GM15510 (cell line): ENCODE measurements around the gene GRK3.

Source experiments
- POLR2A ChIP-seq: IDR thresholded peaks from 3 replicates; pipeline ENCODE4 v1.6.1; 2011; ENCODE audit warnings: borderline replicate concordance; ENCODE audit not compliant: insufficient read length; ENCODE audit errors: extremely low read depth

GRK3 gene

DNA sequence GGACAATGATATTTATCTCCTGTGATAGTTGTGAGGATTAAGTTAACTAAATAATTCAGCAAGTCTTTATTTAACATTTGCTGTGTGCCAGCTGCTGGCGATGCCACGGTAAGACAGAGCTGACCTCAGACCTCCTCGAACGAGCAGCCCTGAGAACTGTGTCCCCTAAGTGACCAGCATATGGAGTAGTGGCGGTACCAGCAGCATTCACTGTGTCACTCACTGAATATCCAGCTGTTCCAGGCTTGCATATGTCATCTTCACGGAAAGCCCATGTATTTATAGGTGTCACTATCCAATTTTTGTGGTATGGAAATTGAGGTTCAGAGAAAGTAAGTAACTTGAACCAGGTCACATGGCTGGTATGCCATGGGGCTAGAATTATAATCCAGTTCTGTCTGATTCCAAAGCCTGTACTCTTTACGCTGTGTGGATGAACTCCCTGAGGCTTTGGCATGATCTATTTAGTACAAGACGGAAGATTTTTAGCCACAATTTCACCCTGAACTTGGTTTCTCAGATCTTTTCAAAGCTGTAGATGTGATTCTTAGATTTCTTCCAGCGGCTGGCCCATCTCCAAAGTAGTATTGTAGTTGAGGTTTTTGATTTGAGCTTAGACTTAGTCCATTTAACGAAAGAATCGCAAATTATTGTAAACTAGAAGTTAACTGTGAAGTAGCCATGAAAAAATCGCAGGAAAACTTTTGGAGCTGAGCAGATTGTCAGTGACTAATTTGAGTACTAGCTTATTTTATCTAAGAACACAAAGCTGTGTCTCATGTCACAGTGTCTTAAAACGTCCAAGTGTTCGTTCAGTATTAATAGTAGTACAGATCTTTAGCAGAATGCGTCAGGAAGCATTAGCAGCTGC lies 128.2 kb downstream of the GRK3 start:
- no peak for TF ChIP-seq POLR2A

DNA sequence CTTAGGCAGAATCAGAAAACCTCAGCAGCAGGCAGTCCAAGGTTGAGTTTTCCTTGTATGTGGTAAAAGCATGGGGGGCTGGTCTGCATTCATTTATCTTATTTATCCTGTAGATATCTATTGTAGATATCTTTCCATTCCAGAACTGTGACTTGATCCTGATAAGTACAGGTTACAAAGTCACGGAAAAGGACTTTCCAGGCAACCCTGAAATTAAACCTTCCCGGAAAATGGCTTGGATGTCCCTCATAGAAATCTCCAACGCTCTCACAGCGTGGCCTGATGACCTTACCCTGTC lies 128.7 kb downstream of the GRK3 start:
- TF ChIP-seq POLR2A: no peak

DNA sequence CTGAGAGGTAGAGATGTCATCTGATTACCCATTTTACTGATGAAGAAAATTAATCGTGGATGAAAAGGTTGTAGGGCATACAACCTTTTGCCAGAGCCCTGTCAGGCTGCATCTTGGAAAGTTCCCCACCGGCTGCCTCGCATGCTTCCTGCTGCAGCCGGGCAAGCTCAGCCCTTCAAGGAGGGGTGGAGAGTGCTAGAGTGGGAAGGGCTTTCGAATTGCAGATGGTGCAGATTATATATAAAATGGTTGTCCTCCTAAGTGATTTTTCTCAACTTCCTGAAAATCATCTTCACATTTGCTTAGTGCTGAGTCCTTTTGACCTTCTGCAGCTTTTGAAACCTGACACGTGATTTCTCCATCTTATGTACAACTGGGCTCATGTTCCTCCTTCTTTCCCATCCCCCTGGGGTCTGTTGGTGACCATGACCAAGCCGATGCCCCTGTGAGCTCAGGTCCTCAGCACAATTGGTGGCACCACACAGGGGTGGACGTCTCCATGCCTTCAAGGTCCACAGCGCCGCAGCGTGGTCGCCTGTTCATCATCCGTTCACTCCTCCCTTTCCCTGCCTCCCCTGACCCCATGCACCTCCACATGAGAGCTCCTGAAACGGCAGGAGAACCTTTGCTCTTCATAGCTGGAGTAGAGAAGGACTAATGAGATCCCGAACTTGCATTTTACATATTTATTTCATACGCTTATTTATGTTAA lies 129.9 kb downstream of the GRK3 start:
- no peak for TF ChIP-seq POLR2A

DNA sequence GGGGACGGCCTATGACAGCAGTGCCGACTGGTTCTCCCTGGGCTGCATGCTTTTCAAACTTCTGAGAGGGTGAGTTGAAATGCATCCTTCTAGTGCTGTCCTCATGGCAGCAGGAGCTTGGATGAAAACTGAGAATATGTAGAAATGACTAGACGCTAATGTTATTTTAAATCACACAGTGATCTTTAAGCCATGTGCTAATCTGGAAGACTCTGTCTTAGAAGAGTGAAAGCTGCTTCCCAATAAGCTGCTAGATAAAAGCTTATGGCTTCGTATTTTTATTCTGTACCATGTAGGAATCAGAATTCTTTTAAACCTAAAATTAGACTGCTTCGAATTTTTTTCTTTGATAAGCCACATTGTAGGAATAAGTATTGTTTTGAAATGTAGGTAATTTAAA lies 130.7 kb downstream of the GRK3 start:
- no peak for TF ChIP-seq POLR2A

DNA sequence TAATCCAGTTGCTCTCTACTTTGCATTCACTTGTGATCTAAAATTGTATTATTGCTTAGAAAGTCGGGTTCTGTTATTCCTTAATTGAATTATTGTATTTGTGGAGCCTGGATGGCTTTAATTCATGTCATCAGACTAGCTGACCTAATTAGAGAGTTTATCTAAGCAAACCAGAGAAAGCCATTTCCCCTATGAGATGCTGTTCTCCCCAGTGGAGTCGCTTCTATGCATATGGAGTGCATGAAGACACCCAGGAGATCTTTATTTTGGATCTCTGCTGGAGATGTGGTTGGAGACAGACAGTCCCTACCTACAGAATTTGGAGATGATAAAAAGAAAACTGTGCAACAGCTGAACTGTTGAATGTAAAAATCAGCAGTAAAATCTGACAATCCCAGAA lies 132.3 kb downstream of the GRK3 start:
- no peak for TF ChIP-seq POLR2A

GRCh38 chr22:25697181-25697664 lies 132.7 kb downstream of the GRK3 start:
- TF ChIP-seq POLR2A: no peak

GRCh38 chr22:25697978-25698377 lies 133.5 kb downstream of the GRK3 start:
- no peak for TF ChIP-seq POLR2A

DNA sequence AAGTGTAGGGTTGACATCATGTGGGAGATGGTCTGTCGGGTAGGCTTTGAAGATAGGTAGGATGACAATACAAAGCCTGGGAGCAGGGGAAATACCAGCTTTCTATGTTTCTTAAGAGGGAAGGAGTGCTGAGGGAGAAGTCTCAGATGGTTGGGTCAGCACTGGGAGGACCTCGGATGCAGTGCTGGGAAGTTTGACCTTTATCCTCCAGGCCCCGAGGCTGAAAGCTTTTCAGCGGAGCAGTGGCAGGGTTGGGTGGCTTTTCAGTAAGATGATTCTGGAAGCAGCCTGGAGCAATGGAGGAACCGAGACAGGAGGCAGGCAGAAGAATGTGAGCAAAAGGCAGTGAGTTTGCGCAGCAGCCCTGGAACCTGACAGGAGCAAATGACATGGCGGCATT lies 134.0 kb downstream of the GRK3 start:
- TF ChIP-seq POLR2A: no peak

DNA sequence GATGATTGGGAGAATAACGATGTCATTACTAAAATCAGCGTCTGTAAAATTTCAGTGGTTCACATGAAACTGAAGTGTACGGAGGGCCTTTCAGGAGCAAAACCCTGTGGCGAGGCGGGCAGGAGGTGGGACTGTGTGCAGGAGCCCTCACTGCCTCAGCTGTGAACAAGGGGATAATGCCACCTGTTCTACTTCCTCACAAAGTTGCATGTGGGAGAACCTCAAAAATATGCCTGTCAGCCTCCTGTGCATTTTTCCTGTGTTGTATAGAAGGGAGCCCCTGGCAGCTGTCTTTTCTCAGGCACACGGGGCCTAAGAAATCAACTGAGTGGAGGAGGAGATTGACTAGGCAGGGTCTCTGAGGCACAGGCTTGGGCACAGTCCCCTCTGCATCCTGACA lies 134.5 kb downstream of the GRK3 start:
- TF ChIP-seq POLR2A: no peak

- no peak for TF ChIP-seq POLR2A
Measured at GRCh38 chr22:25701056-25701780, 136.7 kb downstream of the GRK3 start.

GRCh38 chr22:25702040-25702439 lies 137.6 kb downstream of the GRK3 start:
- TF ChIP-seq POLR2A: no peak

DNA sequence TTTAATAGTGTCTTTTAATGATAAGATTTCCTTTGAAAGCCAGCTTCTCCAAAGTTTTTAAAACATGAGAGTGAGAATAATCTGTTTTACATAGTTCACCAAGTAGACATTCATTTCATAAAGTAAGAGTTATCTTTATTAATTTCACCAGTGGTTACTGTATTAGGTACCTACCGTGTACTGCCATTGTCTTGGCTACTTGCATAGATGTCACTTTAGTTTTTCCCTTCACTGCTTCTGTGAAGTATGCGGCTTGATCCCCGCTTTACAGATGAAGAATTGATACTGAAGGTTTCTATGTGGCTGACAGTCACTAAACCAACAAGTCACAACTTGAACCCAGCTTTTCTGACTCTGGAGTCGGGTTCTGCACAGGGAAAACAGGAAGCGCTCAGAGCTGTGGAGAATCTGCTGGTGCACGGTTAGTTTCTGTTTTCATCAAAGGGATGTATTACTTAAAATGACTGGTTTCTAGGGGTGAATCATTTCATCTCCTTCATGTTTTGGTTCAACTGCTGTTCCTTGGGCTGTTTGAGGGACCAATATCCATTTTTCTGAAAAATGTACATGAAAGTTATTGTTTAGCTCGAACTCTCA lies 138.2 kb downstream of the GRK3 start:
- no peak for TF ChIP-seq POLR2A

- TF ChIP-seq POLR2A: no peak
Measured at GRCh38 chr22:25704701-25705100, 140.2 kb downstream of the GRK3 start.

DNA sequence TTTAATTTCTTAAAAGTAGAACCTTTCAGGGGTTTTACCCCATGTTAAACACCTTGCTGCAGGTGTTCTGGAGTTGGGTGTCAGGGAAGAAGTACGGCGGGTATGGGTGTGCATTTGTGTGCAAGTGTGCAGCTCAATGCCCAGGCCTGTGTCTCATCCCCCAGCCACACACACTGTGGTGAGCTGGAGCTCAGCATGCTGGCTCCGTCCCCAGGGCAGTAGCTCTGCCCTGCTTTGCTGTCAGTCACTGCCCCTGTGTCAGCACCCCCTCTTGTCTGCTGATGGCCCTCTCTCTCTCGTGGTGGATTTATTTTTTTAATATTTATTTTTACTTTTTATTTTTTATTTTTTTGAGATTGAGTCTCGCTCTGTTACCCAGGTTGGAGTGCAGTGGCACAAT lies 141.7 kb downstream of the GRK3 start:
- no peak for TF ChIP-seq POLR2A

DNA sequence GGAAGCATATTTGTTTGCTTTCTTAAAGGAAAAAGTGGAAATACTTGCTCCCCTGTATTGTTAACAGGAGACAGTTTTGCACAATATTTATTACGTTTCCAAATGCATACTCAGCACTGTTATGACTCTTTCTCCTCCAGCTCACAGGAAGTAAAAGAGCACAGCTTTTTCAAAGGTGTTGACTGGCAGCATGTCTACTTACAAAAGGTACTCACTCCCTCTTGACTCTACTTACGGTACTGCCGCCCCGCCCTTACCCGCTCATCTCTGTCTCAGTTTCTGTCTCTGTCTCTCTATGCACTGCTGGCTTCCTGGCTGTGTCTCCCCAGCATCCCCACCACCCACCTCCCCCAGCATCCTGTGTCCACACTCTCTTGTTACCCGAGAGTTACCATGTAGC lies 145.3 kb downstream of the GRK3 start:
- no peak for TF ChIP-seq POLR2A

DNA sequence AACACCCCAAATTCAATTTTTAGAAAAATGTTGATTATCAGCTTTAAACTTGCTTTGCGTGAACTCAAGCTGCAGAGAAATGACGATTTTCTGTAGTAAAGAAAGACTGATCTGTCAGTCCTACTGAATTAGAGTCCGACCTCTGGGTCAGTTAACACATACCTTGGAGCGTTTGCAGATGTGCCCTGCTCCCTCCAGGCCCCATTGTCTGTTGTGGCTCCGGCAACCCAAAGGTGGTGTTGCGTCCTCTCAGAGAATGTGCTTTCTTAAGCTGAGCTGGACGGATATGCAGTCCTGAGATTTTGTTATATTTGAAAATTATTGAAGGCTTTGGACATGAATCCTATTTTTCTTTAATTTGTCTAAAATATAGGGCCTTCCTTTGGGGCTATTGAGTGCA lies 146.0 kb downstream of the GRK3 start:
- no peak for TF ChIP-seq POLR2A

DNA sequence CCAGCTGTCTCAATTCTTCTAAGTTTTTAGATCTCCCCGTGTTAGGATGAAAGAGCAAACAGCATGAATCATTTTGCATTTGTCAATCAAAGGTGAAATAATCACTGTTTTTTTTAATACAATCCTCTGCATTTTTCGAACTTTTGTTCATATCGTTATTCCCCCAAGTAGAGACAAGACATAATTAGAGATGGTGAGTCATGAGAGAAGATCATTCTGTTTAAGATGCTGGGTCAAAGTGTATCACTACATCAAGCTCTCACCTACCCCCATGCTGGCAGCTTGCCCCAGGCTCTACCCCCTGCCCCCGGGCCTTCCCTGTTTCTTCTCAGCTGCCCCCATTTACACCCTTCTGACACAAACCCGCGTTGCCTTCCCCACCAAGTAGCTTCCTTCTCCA lies 147.0 kb downstream of the GRK3 start:
- TF ChIP-seq POLR2A: no peak
